Right lobe of liver (tissue), 6 donors: ENCODE data around the gene SUMO1. TPM values are rescaled to one million over a fixed set of nuclear protein-coding genes. Genes with fewer than 3 reads are reported as not detected.
A peak's percentile ranks its signal among the peaks of the same experiment; 100 is the strongest.

Experiments used
- ATAC-seq, 4 donors: fragments of 200-7000 bp; cut with Tn5 transposase; one replicate each; pipeline ENCODE4 v1.9.1; 2020; ENCODE audit warnings: mild to moderate bottlenecking in 4 of 4, moderate library complexity in 4 of 4
- DNase-seq, 3 donors: peaks; one replicate each; pipeline ENCODE4 v3.0.0-alpha.2; 2020
- H3K27ac ChIP-seq, 3 donors: fragments of 200-600 bp; one replicate each; pipeline ENCODE4 v1.8.0; 2022
- H3K27me3 ChIP-seq, 2 donors: fragments of 200-600 bp; one replicate each; pipeline ENCODE4 v1.8.0; 2022
- H3K36me3 ChIP-seq, 4 donors: fragments of 200-600 bp; sonication (generic) in 1 of 4; one replicate each; pipeline versions ENCODE4 v1.5.1 to v1.8.0; 2017 to 2022; ENCODE audit warnings: control low read depth in 1 of 4
- H3K4me1 ChIP-seq, 4 donors: fragments of 200-600 bp; sonication (generic) in 1 of 4; one replicate each; pipeline versions ENCODE4 v1.5.1 to v1.8.0; 2017 to 2022; ENCODE audit warnings: control low read depth in 1 of 4
- H3K4me3 ChIP-seq, 3 donors: fragments of 200-600 bp; one replicate each; pipeline ENCODE4 v1.8.0; 2022
- H3K9me3 ChIP-seq, 4 donors: fragments of 200-600 bp; sonication (generic) in 1 of 4; one replicate each; pipeline versions ENCODE4 v1.5.1 to v1.8.0; 2017 to 2022; ENCODE audit warnings: control low read depth in 1 of 4
- POLR2A ChIP-seq: fragments of 450-650 bp; IDR thresholded peaks from one replicate; pipeline ENCODE4 v1.6.1; 2017; ENCODE audit warnings: antibody characterized with exemption, mild to moderate bottlenecking
- WGBS: methylation state at CpG from one replicate; pipeline ENCODE4 v1.1.6; 2018; ENCODE audit warnings: low coverage, low lambda C conversion rate; ENCODE audit not compliant: insufficient coverage; ENCODE audit errors: missing lambda C conversion rate; 5-methylcytosine and 5-hydroxymethylcytosine counted together
- intact Hi-C, 2 donors: fragments of 100-400 bp; cut with DNase I; formaldehyde crosslinking; loops; one replicate each; pipeline versions ENCODE4 v1.11.2 to v1.14.1; 2022
- total RNA-seq, 6 experiments: library from RNA; depleted of rRNA in 2 of 6; stranded (reverse); fragments of >200 nt in 2 of 6; fragmentation: NEBNext Ultra II Directional in 3 of 6; extraction: Animal tissue kit (Norgen Biotek cat#: 25700) in 3 of 6; gene quantifications; one replicate each; pipeline versions ENCODE4 v1.1.0 to v1.2.4, GENCODE V29; 2016 to 2023
- TF ChIP-seq, protein P1 (sequence below), 4 donors: fragments of 200-600 bp in 3 of 4; fragments of 450-650 bp in 1 of 4; IDR thresholded peaks; one replicate each; pipeline versions ENCODE4 v1.5.1 to v1.8.0; 2016 to 2022; ENCODE audit warnings: antibody characterized with exemption in 4 of 4, mild to moderate bottlenecking in 2 of 4
- donor health status: DM: no; HTN: yes; CAD: no.
- donor health status: DM: no; HTN: no; CAD: no.
- donor health status: DM: no; HTN: no; CAD: no.
- donor health status: DM: no; HTN: yes; CAD: no.
- donor health status: DM: no; HTN: yes; CAD: no.

SUMO1 gene
- total RNA-seq, 6 experiments from 2014 or later, result 43.3 to 70.8 (median 55.0) TPM

DNA sequence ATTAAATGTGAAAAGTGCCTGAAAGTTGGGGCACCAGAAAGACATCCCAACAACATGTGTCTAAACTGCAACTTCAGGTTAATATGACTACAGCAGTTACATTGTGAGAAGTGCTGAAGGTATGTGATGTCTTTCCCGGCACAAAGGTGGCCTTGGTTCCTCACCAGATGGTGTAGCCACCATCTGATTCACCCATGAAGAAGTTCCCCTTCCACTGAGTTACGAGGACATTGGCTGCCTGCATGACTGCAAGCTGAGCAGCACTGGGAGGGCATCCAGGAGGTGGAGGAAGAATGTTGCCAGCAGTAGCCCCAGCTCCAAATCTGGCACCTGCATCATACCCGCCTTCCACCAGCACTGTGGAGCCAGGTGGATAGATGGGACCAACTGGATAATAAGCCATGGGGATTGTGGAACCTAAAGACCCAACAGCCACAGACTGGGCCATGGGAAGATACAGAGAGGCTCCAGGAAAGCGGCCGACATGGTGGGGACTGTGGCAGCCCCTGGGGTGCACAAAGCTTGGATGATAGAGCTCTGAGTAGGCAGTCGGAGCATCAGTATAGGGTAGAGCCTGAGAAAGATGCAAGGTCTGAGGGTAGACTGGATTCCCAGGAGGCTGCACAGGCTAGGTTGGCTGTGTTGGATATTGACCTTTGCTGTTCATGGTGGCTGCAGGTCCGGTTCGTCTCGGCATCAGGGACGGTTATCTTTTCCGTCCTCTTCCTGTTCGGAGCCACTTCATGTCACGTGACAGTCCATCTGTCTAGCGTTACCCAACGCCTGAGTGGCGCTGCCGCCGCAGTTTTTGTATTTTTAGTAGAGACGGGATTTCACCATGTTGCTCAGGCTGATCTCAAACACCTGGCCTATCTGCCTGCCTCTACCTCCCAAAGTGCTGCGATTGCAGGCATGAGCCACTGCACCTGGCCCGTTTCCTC, 36.9 kb downstream of the SUMO1 start:
- TF ChIP-seq, protein P1, sequence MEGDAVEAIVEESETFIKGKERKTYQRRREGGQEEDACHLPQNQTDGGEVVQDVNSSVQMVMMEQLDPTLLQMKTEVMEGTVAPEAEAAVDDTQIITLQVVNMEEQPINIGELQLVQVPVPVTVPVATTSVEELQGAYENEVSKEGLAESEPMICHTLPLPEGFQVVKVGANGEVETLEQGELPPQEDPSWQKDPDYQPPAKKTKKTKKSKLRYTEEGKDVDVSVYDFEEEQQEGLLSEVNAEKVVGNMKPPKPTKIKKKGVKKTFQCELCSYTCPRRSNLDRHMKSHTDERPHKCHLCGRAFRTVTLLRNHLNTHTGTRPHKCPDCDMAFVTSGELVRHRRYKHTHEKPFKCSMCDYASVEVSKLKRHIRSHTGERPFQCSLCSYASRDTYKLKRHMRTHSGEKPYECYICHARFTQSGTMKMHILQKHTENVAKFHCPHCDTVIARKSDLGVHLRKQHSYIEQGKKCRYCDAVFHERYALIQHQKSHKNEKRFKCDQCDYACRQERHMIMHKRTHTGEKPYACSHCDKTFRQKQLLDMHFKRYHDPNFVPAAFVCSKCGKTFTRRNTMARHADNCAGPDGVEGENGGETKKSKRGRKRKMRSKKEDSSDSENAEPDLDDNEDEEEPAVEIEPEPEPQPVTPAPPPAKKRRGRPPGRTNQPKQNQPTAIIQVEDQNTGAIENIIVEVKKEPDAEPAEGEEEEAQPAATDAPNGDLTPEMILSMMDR (IDR thresholded peaks at IDR 0.05), result no peak
- TF ChIP-seq POLR2A, result no peak
- no peak overlapping the region for H3K27ac ChIP-seq
- H3K4me1 ChIP-seq, result no peaks in the 10 kb centered on the region
- peaks cover 0 to 10% (median 7%) of the 10 kb centered on the region in 4 donors for H3K36me3 ChIP-seq
- 83% methylated on average over 8 of the region's 21 CpGs for WGBS
- H3K9me3 ChIP-seq, result no peaks in the 10 kb centered on the region
- H3K4me3 ChIP-seq, result no peak overlapping the region
- ATAC-seq, result peak in 1 of 4 donors; percentile 25
- intact Hi-C loops, result no loop called here
- no peak for DNase-seq
- no peaks in the 10 kb centered on the region for H3K27me3 ChIP-seq

DNA sequence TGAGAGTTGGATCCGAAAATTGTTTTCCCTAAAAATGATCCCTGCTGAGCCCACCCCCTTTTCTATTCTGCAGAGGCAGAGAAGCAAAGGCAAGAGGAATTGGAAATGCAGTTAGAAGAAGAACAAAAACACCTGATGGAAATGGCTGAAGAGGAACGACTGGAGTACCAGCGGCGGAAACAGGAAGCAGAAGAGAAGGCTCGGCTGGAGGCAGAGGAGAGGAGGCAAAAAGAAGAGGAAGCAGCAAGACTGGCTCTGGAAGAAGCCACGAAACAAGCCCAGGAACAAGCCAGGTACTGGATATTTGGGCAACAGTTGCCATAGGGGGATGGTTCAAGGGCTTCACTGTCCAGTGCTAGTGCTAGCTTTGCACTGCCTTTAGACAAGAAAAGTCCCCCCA, 41.7 kb downstream of the SUMO1 start:
- intact Hi-C loops, result no loop called here
- Histone ChIP-seq H3K27me3 (no peaks in the 10 kb centered on the region), H3K4me1 (peaks cover 0 to 5% (median 2%) of the 10 kb centered on the region in 4 donors), H3K36me3 (no peaks in the 10 kb centered on the region), H3K9me3 (no peaks in the 10 kb centered on the region), H3K27ac (no peak overlapping the region), H3K4me3 (no peak overlapping the region)
- ATAC-seq (no peak), DNase-seq (no peak)
- no peak for TF ChIP-seq POLR2A
- WGBS, result 84% methylated on average over 6 of the region's 6 CpGs

DNA sequence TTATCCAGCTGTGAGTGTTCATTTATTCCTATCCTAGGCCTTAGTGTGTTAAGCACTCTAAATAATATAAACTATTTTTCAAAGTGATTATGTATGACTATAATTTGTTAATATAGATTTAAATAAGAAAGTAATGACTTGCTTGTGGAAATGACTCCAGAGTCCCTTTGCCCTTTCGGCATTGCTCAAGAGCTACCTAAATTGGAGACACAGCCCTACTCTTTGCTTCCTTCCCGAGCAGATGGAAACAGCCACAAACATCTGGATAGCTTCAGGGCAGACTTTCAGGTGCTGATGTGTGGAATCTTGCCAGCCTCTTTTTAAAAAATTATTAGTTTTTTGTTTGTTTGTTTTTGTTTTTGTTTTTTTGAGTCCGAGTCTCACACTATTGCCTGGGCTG, 44.0 kb downstream of the SUMO1 start:
- Histone ChIP-seq H3K27me3 (no peaks in the 10 kb centered on the region), H3K4me3 (no peak overlapping the region), H3K4me1 (peaks cover 0 to 7% (median 3%) of the 10 kb centered on the region in 4 donors), H3K36me3 (no peaks in the 10 kb centered on the region), H3K27ac (no peak overlapping the region), H3K9me3 (no peaks in the 10 kb centered on the region)
- ATAC-seq (peak in 3 of 4 donors; percentile 54 to 56 (median 54)), DNase-seq (no peak)
- intact Hi-C loops, result no loop called here
- TF ChIP-seq, protein P1 (IDR thresholded peaks at IDR 0.05), result no peak
- TF ChIP-seq POLR2A, result no peak
- WGBS, result 44% methylated on average over 3 of the region's 3 CpGs

DNA sequence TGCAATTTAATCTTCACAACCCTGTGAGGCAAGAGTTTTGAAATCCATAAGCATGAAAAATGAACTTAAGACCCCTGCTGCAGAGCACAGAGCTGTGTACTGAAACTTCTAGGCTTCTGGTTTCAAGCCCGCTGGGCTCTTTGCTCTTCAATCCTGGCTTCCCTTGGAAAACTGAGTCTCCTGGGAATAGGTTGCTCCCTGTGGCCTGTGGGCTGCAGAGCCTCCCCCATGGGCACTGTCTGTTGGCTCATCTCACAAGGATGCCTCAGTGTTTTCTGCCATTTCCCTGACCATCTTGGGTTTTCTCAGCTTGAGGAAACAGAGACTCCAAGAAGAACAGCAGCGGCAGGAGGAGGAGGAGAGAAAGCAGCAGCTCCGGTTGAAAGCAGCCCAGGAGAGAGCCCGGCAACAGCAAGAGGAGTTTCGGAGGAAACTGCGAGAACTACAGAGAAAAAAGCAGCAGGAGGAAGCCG, 44.5 kb downstream of the SUMO1 start:
- DNase-seq (no peak), ATAC-seq (peak in 1 of 4 donors; percentile 14)
- Histone ChIP-seq H3K27ac (no peak overlapping the region), H3K36me3 (no peaks in the 10 kb centered on the region), H3K27me3 (no peaks in the 10 kb centered on the region), H3K9me3 (no peaks in the 10 kb centered on the region), H3K4me1 (peaks cover 0 to 7% (median 3%) of the 10 kb centered on the region in 4 donors), H3K4me3 (no peak overlapping the region)
- intact Hi-C loops, result no loop called here
- 88% methylated on average over 7 of the region's 7 CpGs for WGBS
- TF ChIP-seq POLR2A, result no peak
- TF ChIP-seq, protein P1 (IDR thresholded peaks at IDR 0.05), result no peak

DNA sequence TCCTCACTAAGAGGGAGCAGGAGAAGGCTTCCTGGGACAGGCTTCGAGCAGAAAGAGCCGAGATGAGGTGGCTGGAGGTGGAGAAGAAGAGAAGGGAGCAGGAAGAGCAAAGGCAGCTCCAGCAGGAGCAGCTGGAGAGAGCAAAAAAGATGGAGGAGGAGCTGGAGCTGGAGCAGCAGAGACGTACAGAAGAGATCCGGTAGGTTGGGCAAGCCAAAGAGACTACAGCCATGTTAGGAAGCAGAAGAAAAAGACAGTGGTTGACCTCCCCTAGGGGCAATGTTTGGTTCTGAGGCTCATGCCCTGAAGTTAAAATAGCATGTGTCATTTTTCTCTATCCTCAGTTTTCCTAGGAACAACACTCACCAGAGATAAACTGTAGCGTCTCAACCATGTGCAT, 45.1 kb downstream of the SUMO1 start:
- no peaks in the 10 kb centered on the region for H3K27me3 ChIP-seq
- intact Hi-C loops, result no loop called here
- no peak for DNase-seq
- H3K4me3 ChIP-seq, result no peak overlapping the region
- WGBS, result 95% methylated on average over 2 of the region's 5 CpGs
- H3K27ac ChIP-seq, result no peak overlapping the region
- H3K36me3 ChIP-seq, result no peaks in the 10 kb centered on the region
- H3K9me3 ChIP-seq, result no peaks in the 10 kb centered on the region
- TF ChIP-seq POLR2A, result no peak
- TF ChIP-seq, protein P1 (IDR thresholded peaks at IDR 0.05), result no peak
- H3K4me1 ChIP-seq, result peaks cover 0 to 9% (median 4%) of the 10 kb centered on the region in 4 donors
- ATAC-seq, result no peak
